ENCODE measurements around the gene CBX4.
"Not testable (repeated sequence)": the region's sequence is repeated elsewhere in the genome, so short reads cannot be mapped to it uniquely, and the experiment has no call there.

The CBX4 gene

GRCh38 chr17:79855331-79856124 is 16.3 kb upstream of the CBX4 start:
- H3K27me3 ChIP-seq (ENCODE audit: insufficient read depth, low read length, poor library complexity): no peaks in the 10 kb centered on the region
- no peak overlapping the region for H3K27ac ChIP-seq (ENCODE audit: low read depth, low read length)
- H3K4me1 ChIP-seq (ENCODE audit: control insufficient read depth, low read depth, low read length): no peaks in the 10 kb centered on the region
- no peak overlapping the region for H3K9ac ChIP-seq (ENCODE audit: low read length)
- no peak overlapping the region for H2BK120ac ChIP-seq (ENCODE audit: low read depth, low read length)
- H2AK5ac ChIP-seq (ENCODE audit: low read length): no peak overlapping the region
- H4K5ac ChIP-seq (ENCODE audit: low read length): no peak overlapping the region
- H3K18ac ChIP-seq (ENCODE audit: low read length): no peak overlapping the region
- no peak overlapping the region for H3K4me2 ChIP-seq (ENCODE audit: low read length)
- no peak overlapping the region for H3K4me3 ChIP-seq (ENCODE audit: low read length)
- no peak overlapping the region for H2BK15ac ChIP-seq (replicated peaks; ENCODE audit: low read depth)
- no peak overlapping the region for H3K56ac ChIP-seq (ENCODE audit: low read length)
- H2BK5ac ChIP-seq (ENCODE audit: low read length): no peak overlapping the region
- no peak for DNase-seq
- no peak overlapping the region for H3K23ac ChIP-seq (ENCODE audit: low read length)
- no peaks in the 10 kb centered on the region for H3K79me2 ChIP-seq (ENCODE audit: control insufficient read depth, insufficient read depth, low read length)
- H3K79me1 ChIP-seq (ENCODE audit: low read length): no peaks in the 10 kb centered on the region
- H3K36me3 ChIP-seq (ENCODE audit: control insufficient read depth, insufficient read depth, low read length): no peaks in the 10 kb centered on the region
- H3K4ac ChIP-seq (ENCODE audit: low read depth, low read length): no peak overlapping the region
- no CpG with 5 or more reads among the region's 21 CpGs for WGBS (ENCODE audit: extremely low coverage, insufficient coverage, low lambda C conversion rate)
- H4K8ac ChIP-seq (ENCODE audit: low read depth, low read length): no peak overlapping the region

DNA sequence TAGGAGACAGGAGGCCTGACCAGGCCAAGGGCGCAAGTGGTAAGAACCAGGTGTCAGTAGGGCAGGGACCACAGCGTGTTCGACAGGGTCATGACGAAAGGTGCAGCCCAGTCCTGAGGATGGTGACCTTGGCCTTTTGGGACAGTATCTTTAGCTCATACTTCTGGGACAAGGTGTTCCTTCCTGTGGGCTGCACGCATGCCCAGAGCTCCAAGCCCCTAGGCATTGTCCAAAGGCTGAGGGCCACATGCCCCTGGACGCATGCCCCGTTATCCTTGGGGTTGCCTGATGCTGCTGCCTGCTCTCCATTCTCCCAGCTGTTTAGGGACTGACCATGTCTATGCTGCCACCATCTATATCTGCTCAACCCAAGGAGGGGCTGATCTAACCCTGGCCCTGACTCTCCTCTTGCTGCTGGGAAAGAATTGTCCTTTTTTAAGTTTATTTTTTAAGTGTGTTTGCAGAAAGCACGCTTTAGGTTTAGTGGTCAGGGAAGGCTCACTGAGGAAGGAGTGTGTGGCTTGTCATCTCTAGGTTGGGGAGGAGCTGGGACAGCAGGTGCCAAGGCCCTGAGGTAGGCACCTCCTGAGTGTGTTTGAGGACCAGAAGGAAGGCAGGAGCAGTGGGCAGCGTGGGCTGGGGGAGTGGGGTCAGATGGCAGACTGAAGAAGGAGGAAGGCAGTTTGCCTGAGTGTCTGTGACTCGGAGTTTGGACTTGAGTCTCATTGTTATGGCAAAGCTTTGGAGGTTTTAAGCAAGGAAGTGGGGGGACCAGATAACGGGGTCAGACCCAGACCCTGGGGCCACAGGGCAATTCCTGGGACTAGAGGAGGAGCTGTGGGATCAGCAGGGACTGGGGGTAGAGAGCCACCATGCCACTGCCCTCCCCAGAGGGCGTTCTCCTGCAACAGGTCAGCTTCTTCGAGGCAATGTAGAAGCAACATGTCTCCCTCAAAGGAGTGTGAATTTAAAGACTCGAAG is 15.1 kb upstream of the CBX4 start:
- Histone ChIP-seq H3K56ac (ENCODE audit: low read length) (no peak overlapping the region), H4K8ac (ENCODE audit: low read depth, low read length) (no peak overlapping the region), H3K79me2 (ENCODE audit: control insufficient read depth, insufficient read depth, low read length) (no peaks in the 10 kb centered on the region), H3K4me2 (ENCODE audit: low read length) (no peak overlapping the region), H3K79me1 (ENCODE audit: low read length) (no peaks in the 10 kb centered on the region), H3K4me3 (ENCODE audit: low read length) (no peak overlapping the region), H3K4ac (ENCODE audit: low read depth, low read length) (no peak overlapping the region), H3K27ac (ENCODE audit: low read depth, low read length) (no peak overlapping the region), H2BK120ac (ENCODE audit: low read depth, low read length) (no peak overlapping the region), H2AK5ac (ENCODE audit: low read length) (no peak overlapping the region), H3K27me3 (ENCODE audit: insufficient read depth, low read length, poor library complexity) (no peaks in the 10 kb centered on the region), H3K18ac (ENCODE audit: low read length) (no peak overlapping the region), H2BK15ac (replicated peaks; ENCODE audit: low read depth) (no peak overlapping the region), H3K9ac (ENCODE audit: low read length) (no peak overlapping the region), H2BK5ac (ENCODE audit: low read length) (no peak overlapping the region), H3K36me3 (ENCODE audit: control insufficient read depth, insufficient read depth, low read length) (no peaks in the 10 kb centered on the region), H4K5ac (ENCODE audit: low read length) (no peak overlapping the region), H3K23ac (ENCODE audit: low read length) (no peak overlapping the region), H3K4me1 (ENCODE audit: control insufficient read depth, low read depth, low read length) (no peaks in the 10 kb centered on the region)
- WGBS (ENCODE audit: extremely low coverage, insufficient coverage, low lambda C conversion rate): no CpG with 5 or more reads among the region's 14 CpGs
- DNase-seq: no peak

DNA sequence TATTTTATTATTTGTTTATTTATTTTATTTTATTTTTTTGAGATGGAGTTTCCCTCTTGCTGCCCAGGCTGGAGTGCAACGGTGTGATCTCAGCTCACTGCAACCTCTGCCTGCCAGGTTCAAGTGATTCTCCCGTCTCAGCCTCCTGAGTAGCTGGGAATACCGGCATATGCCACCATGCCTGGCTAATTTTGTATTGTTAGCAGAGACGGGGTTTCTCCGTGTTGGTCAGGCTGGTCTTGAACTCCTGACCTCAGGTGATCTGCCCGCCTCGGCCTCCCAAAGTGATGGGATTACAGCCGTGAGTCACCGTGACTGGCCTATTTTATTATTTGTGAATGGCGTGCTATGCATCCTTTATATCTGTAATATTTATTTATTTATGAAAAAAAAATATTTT is 13.9 kb upstream of the CBX4 start:
- not testable (repeated sequence) for H3K9ac ChIP-seq (ENCODE audit: low read length); H2BK120ac ChIP-seq (ENCODE audit: low read depth, low read length); H3K27me3 ChIP-seq (ENCODE audit: insufficient read depth, low read length, poor library complexity); H3K4me1 ChIP-seq (ENCODE audit: control insufficient read depth, low read depth, low read length); H4K5ac ChIP-seq (ENCODE audit: low read length); H3K27ac ChIP-seq (ENCODE audit: low read depth, low read length); H2AK5ac ChIP-seq (ENCODE audit: low read length); DNase-seq; H3K36me3 ChIP-seq (ENCODE audit: control insufficient read depth, insufficient read depth, low read length); H3K4me3 ChIP-seq (ENCODE audit: low read length); H2BK5ac ChIP-seq (ENCODE audit: low read length); H3K79me1 ChIP-seq (ENCODE audit: low read length); H3K4me2 ChIP-seq (ENCODE audit: low read length); H3K23ac ChIP-seq (ENCODE audit: low read length); H3K18ac ChIP-seq (ENCODE audit: low read length); H3K4ac ChIP-seq (ENCODE audit: low read depth, low read length); H4K8ac ChIP-seq (ENCODE audit: low read depth, low read length); H2BK15ac ChIP-seq (replicated peaks; ENCODE audit: low read depth); H3K79me2 ChIP-seq (ENCODE audit: control insufficient read depth, insufficient read depth, low read length); H3K56ac ChIP-seq (ENCODE audit: low read length)
- no CpG with 5 or more reads among the region's 10 CpGs for WGBS (ENCODE audit: extremely low coverage, insufficient coverage, low lambda C conversion rate)

GRCh38 chr17:79852748-79853147 is 13.5 kb upstream of the CBX4 start:
- Histone ChIP-seq H2AK5ac (ENCODE audit: low read length) (no peak overlapping the region), H3K9ac (ENCODE audit: low read length) (no peak overlapping the region), H3K79me1 (ENCODE audit: low read length) (no peaks in the 10 kb centered on the region), H2BK15ac (replicated peaks; ENCODE audit: low read depth) (no peak overlapping the region), H4K8ac (ENCODE audit: low read depth, low read length) (no peak overlapping the region), H2BK5ac (ENCODE audit: low read length) (no peak overlapping the region), H3K27ac (ENCODE audit: low read depth, low read length) (no peak overlapping the region), H3K4ac (ENCODE audit: low read depth, low read length) (no peak overlapping the region), H3K4me3 (ENCODE audit: low read length) (no peak overlapping the region), H3K18ac (ENCODE audit: low read length) (no peak overlapping the region), H3K4me1 (ENCODE audit: control insufficient read depth, low read depth, low read length) (no peaks in the 10 kb centered on the region), H3K27me3 (ENCODE audit: insufficient read depth, low read length, poor library complexity) (no peaks in the 10 kb centered on the region), H3K79me2 (ENCODE audit: control insufficient read depth, insufficient read depth, low read length) (no peaks in the 10 kb centered on the region), H3K23ac (ENCODE audit: low read length) (no peak overlapping the region), H3K36me3 (ENCODE audit: control insufficient read depth, insufficient read depth, low read length) (no peaks in the 10 kb centered on the region), H2BK120ac (ENCODE audit: low read depth, low read length) (no peak overlapping the region), H4K5ac (ENCODE audit: low read length) (no peak overlapping the region), H3K4me2 (ENCODE audit: low read length) (no peak overlapping the region), H3K56ac (ENCODE audit: low read length) (no peak overlapping the region)
- no CpG with 5 or more reads among the region's 5 CpGs for WGBS (ENCODE audit: extremely low coverage, insufficient coverage, low lambda C conversion rate)
- no peak for DNase-seq

GRCh38 chr17:79851461-79851817 is 12.2 kb upstream of the CBX4 start:
- no CpG with 5 or more reads among the region's 11 CpGs for WGBS (ENCODE audit: extremely low coverage, insufficient coverage, low lambda C conversion rate)
- Histone ChIP-seq H3K56ac (ENCODE audit: low read length) (no peak overlapping the region), H2AK5ac (ENCODE audit: low read length) (no peak overlapping the region), H3K79me1 (ENCODE audit: low read length) (no peaks in the 10 kb centered on the region), H2BK5ac (ENCODE audit: low read length) (no peak overlapping the region), H3K4me2 (ENCODE audit: low read length) (no peak overlapping the region), H2BK120ac (ENCODE audit: low read depth, low read length) (no peak overlapping the region), H3K23ac (ENCODE audit: low read length) (no peak overlapping the region), H2BK15ac (replicated peaks; ENCODE audit: low read depth) (no peak overlapping the region), H3K4me1 (ENCODE audit: control insufficient read depth, low read depth, low read length) (no peaks in the 10 kb centered on the region), H3K36me3 (ENCODE audit: control insufficient read depth, insufficient read depth, low read length) (no peaks in the 10 kb centered on the region), H3K79me2 (ENCODE audit: control insufficient read depth, insufficient read depth, low read length) (no peaks in the 10 kb centered on the region), H3K4ac (ENCODE audit: low read depth, low read length) (no peak overlapping the region), H3K4me3 (ENCODE audit: low read length) (no peak overlapping the region), H3K18ac (ENCODE audit: low read length) (no peak overlapping the region), H4K8ac (ENCODE audit: low read depth, low read length) (no peak overlapping the region), H3K9ac (ENCODE audit: low read length) (no peak overlapping the region), H3K27ac (ENCODE audit: low read depth, low read length) (no peak overlapping the region), H3K27me3 (ENCODE audit: insufficient read depth, low read length, poor library complexity) (no peaks in the 10 kb centered on the region), H4K5ac (ENCODE audit: low read length) (no peak overlapping the region)
- no peak for DNase-seq
